Psoas muscle (tissue), 8 donors: ENCODE measurements around the gene UBE3C. TPM values are rescaled to one million over a fixed set of nuclear protein-coding genes. Genes with fewer than 3 reads are reported as not detected.

Source experiments
- ATAC-seq, 4 donors: fragments of 200-7000 bp; cut with Tn5 transposase; one replicate each; pipeline ENCODE4 v1.9.1; 2020; ENCODE audit warnings: moderate library complexity in 3 of 4, mild to moderate bottlenecking in 2 of 4
- DNase-seq, 2 donors: peaks; one replicate each; pipeline ENCODE4 v3.0.0-alpha.2; 2020
- H3K27ac ChIP-seq: fragments of 200-600 bp; one replicate; pipeline ENCODE4 v1.8.0; 2022
- H3K27me3 ChIP-seq, 3 donors: fragments of 200-600 bp in 1 of 3; one replicate each; pipeline versions ENCODE4 v1.6.1 to v1.8.0; 2013 to 2022; ENCODE audit warnings: low read length in 2 of 3, mild to moderate bottlenecking in 2 of 3, moderate library complexity in 1 of 3; ENCODE audit not compliant: insufficient read depth in 3 of 3
- H3K36me3 ChIP-seq, 2 donors: fragments of 200-600 bp in 1 of 2; one replicate each; pipeline versions ENCODE4 v1.6.1 to v1.8.0; 2013 to 2022; ENCODE audit warnings: low read depth in 1 of 2, mild to moderate bottlenecking in 1 of 2, moderate library complexity in 1 of 2; ENCODE audit not compliant: insufficient read depth in 1 of 2
- H3K4me1 ChIP-seq: fragments of 200-600 bp; one replicate; pipeline ENCODE4 v1.8.0; 2022
- H3K4me3 ChIP-seq: fragments of 200-600 bp; one replicate; pipeline ENCODE4 v1.8.0; 2022; ENCODE audit warnings: mild to moderate bottlenecking
- H3K9me3 ChIP-seq: fragments of 200-600 bp; one replicate; pipeline ENCODE4 v1.8.0; 2022
- CTCF ChIP-seq: fragments of 200-600 bp; IDR thresholded peaks from one replicate; pipeline ENCODE4 v1.8.0; 2022; ENCODE audit warnings: antibody characterized with exemption
- WGBS, 3 donors: extraction: QIAGEN DNeasy Blood & Tissue Kit; methylation state at CpG; one replicate each; pipeline versions ENCODE4 v1.1.6 to v1.1.7; 2013; 5-methylcytosine and 5-hydroxymethylcytosine counted together
- intact Hi-C, 2 donors: fragments of 100-400 bp; cut with DNase I; formaldehyde crosslinking; loops; one replicate each; pipeline versions ENCODE4 v1.11.0 to v1.14.2; 2022
- polyA plus RNA-seq, 3 donors: library from polyadenylated mRNA; stranded (reverse); fragments of 200-250 nt; gene quantifications; one replicate each; pipeline ENCODE4 v1.2.3, GENCODE V29; 2013
- total RNA-seq, 4 donors: library from RNA; stranded (reverse); fragmentation: NEBNext Ultra II Directional in 2 of 4; extraction: Animal tissue kit (Norgen Biotek cat#: 25700) in 2 of 4; gene quantifications; one replicate each; pipeline versions ENCODE4 v1.2.1 to v1.2.4, GENCODE V29; 2021 to 2023
- donor health status: healthy with polysubstance abuse.
- donor health status: DM: no; HTN: no; CAD: no; lungs with moderate emphysema.
- donor health status: Bipolar disorder and iron deficiency.
- donor health status: healthy.
- donor health status: DM: yes; HTN: yes; CAD: no.
- donor health status: DM: no; HTN: no; CAD: no.
- donor health status: DM: no; HTN: no; CAD: no.
- donor health status: DM: yes; HTN: yes; CAD: no.

The UBE3C gene
- total and polyA plus RNA-seq, 7 donors = 31.9 to 94.2 (median 60.2) TPM

GRCh38 chr7:157150882-157151281 is 12.2 kb downstream of the UBE3C start:
- H3K4me1 ChIP-seq = peaks cover 64% of the 10 kb centered on the region
- no peak for TF ChIP-seq CTCF
- H3K27me3 ChIP-seq = no peaks in the 10 kb centered on the region
- no peaks in the 10 kb centered on the region for H3K9me3 ChIP-seq
- 20 to 27% (median 22%) methylated on average over 15 of the region's 15 CpGs for WGBS, 3 donors
- H3K4me3 ChIP-seq = peak overlapping the region; percentile 43
- H3K27ac ChIP-seq = peak overlapping the region; percentile 63
- intact Hi-C loops = no loop called here
- DNase-seq (peak; percentile 56 to 86), ATAC-seq (peak; percentile 88 to 96 (median 93))
- H3K36me3 ChIP-seq = no peaks in the 10 kb centered on the region

- H3K9me3 ChIP-seq = no peaks in the 10 kb centered on the region
- H3K36me3 ChIP-seq = no peaks in the 10 kb centered on the region
- no peaks in the 10 kb centered on the region for H3K27me3 ChIP-seq
- WGBS, 3 donors = 62 to 88% (median 70%) methylated on average over 5 of the region's 5 CpGs
- H3K4me1 ChIP-seq = peaks cover 60% of the 10 kb centered on the region
- TF ChIP-seq CTCF = no peak
- H3K4me3 ChIP-seq = no peak overlapping the region
- ATAC-seq (no peak), DNase-seq (no peak)
- intact Hi-C loops = no loop called here
- peak overlapping the region; percentile 63 for H3K27ac ChIP-seq
Measured at GRCh38 chr7:157151626-157152339, 13.1 kb downstream of the UBE3C start.

GRCh38 chr7:157152391-157152937 is 13.7 kb downstream of the UBE3C start:
- 79 to 89% (median 84%) methylated on average over 9 of the region's 9 CpGs for WGBS, 3 donors
- Histone ChIP-seq H3K4me3 (no peak overlapping the region), H3K4me1 (peaks cover 57% of the 10 kb centered on the region), H3K27me3 (no peaks in the 10 kb centered on the region), H3K36me3 (no peaks in the 10 kb centered on the region), H3K9me3 (no peaks in the 10 kb centered on the region), H3K27ac (no peak overlapping the region)
- TF ChIP-seq CTCF = no peak
- intact Hi-C loops = no loop called here
- DNase-seq = no peak
- no peak for ATAC-seq

- Histone ChIP-seq H3K27ac (no peak overlapping the region), H3K4me3 (no peak overlapping the region), H3K27me3 (no peaks in the 10 kb centered on the region), H3K9me3 (no peaks in the 10 kb centered on the region), H3K4me1 (peaks cover 52% of the 10 kb centered on the region), H3K36me3 (no peaks in the 10 kb centered on the region)
- no peak for TF ChIP-seq CTCF
- WGBS, 3 donors = 82 to 86% (median 82%) methylated on average over 8 of the region's 8 CpGs
- ATAC-seq (no peak), DNase-seq (no peak)
- intact Hi-C loops = no loop called here
Measured at GRCh38 chr7:157153260-157153659, 14.5 kb downstream of the UBE3C start.

- Histone ChIP-seq H3K27me3 (no peaks in the 10 kb centered on the region), H3K4me1 (peaks cover 38% of the 10 kb centered on the region), H3K36me3 (no peaks in the 10 kb centered on the region), H3K27ac (peak overlapping the region; percentile 30), H3K4me3 (no peak overlapping the region), H3K9me3 (no peaks in the 10 kb centered on the region)
- intact Hi-C loops = no loop called here
- TF ChIP-seq CTCF = no peak
- ATAC-seq (no peak), DNase-seq (no peak)
Measured at GRCh38 chr7:157155959-157156358, 17.2 kb downstream of the UBE3C start.
